ENCODE data around the gene DOCK9. TPM values are rescaled to one million over a fixed set of nuclear protein-coding genes. Genes with fewer than 3 reads are reported as not detected.

DOCK9 gene
- total and polyA plus RNA-seq, 2 donors from 2014 or later: 14.0 to 125 TPM

DNA sequence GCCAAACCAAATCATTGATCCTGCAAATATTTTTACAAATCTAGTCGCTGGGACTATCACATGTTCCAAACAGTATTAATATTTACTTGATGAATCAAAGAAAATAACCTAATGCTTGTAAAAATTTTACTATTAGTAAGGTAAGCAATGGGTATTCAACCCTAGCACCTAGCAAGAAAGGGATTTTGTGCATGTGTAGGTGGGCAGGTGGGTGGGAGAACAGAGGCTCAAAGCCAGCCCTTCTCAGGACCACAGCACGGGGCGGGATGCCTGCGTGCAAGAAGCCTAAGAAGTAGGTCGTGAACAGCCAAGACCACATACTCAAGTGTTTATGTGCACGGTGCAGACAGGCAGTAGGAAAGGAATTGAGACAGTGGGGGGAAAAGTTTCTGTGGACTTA is 26.6 kb downstream of the DOCK9 start:
- Histone ChIP-seq H3K4me1 (ENCODE audit: control insufficient read depth in 2 of 3, insufficient read depth in 2 of 3, low read depth in 1 of 3, low read length in 3 of 3) (no peaks in the 10 kb centered on the region), H3K4me3 (ENCODE audit: low read length in 3 of 3) (no peak overlapping the region), H3K9ac (ENCODE audit: low read length in 3 of 3) (no peak overlapping the region), H3K27me3 (ENCODE audit: control insufficient read depth, insufficient read depth, low read length) (no peaks in the 10 kb centered on the region), H3K36me3 (ENCODE audit: control insufficient read depth in 2 of 3, insufficient read depth in 3 of 3, low read length in 3 of 3) (no peaks in the 10 kb centered on the region), H3K9me3 (ENCODE audit: control insufficient read depth in 2 of 3, insufficient read depth in 1 of 3, low read length in 3 of 3) (no peaks in the 10 kb centered on the region), H3K27ac (ENCODE audit: low read depth in 2 of 2, low read length in 2 of 2) (no peak overlapping the region)
- FAIRE-seq (no peak), DNase-seq (no peak)
- TF ChIP-seq, protein P1, sequence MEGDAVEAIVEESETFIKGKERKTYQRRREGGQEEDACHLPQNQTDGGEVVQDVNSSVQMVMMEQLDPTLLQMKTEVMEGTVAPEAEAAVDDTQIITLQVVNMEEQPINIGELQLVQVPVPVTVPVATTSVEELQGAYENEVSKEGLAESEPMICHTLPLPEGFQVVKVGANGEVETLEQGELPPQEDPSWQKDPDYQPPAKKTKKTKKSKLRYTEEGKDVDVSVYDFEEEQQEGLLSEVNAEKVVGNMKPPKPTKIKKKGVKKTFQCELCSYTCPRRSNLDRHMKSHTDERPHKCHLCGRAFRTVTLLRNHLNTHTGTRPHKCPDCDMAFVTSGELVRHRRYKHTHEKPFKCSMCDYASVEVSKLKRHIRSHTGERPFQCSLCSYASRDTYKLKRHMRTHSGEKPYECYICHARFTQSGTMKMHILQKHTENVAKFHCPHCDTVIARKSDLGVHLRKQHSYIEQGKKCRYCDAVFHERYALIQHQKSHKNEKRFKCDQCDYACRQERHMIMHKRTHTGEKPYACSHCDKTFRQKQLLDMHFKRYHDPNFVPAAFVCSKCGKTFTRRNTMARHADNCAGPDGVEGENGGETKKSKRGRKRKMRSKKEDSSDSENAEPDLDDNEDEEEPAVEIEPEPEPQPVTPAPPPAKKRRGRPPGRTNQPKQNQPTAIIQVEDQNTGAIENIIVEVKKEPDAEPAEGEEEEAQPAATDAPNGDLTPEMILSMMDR (IDR thresholded peaks at IDR 0.05; ENCODE audit: borderline replicate concordance, extremely low read depth, insufficient read depth): no peak
- intact Hi-C loops (cut with DNase I): no loop called here

DNA sequence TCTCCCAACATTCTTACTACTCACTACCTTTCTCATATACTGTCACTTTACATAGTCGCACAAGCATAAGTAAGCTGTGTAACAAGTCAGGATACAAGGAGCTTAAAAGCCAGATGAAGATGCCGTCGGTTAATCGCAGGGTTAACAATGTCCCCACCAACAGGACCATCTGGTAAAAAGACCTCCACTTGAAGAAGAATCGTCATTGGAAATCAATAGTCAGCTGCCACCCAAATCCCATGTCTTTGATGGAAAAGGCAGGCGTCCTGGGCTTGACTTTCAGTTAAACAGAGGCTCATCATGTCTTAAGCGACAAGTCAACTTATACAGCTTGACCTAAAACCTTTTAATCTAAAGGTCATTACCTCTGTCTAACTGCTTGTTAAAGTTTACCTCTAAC is 27.2 kb downstream of the DOCK9 start:
- DNase-seq (no peak), FAIRE-seq (no peak)
- Histone ChIP-seq H3K4me1 (ENCODE audit: control insufficient read depth in 2 of 3, insufficient read depth in 2 of 3, low read depth in 1 of 3, low read length in 3 of 3) (no peaks in the 10 kb centered on the region), H3K9me3 (ENCODE audit: control insufficient read depth in 2 of 3, insufficient read depth in 1 of 3, low read length in 3 of 3) (no peaks in the 10 kb centered on the region), H3K9ac (ENCODE audit: low read length in 3 of 3) (no peak overlapping the region), H3K27me3 (ENCODE audit: control insufficient read depth, insufficient read depth, low read length) (no peaks in the 10 kb centered on the region), H3K27ac (ENCODE audit: low read depth in 2 of 2, low read length in 2 of 2) (no peak overlapping the region), H3K4me3 (ENCODE audit: low read length in 3 of 3) (no peak overlapping the region), H3K36me3 (ENCODE audit: control insufficient read depth in 2 of 3, insufficient read depth in 3 of 3, low read length in 3 of 3) (no peaks in the 10 kb centered on the region)
- intact Hi-C loops (cut with DNase I): no loop called here
- TF ChIP-seq, protein P1 (IDR thresholded peaks at IDR 0.05; ENCODE audit: borderline replicate concordance, extremely low read depth, insufficient read depth): no peak

DNA sequence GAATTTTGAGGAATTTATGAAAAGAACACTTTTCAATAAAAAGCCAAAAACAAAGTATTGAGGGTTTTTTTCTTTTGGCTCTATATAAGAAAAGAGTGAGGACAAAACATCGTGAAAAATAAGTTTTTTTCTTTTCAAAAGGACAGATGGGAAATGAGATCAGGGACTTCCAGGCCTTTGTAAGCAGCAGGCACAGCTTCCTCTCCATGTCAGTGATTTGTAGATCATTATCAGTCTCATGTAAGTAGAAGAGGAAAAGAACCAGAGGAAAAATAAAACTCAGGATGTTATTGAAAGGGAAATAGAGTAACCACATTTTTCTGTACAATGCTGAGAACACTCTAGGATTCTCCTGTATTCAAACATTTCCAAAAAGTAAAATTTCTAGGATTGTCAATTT is 29.9 kb downstream of the DOCK9 start:
- Histone ChIP-seq H3K27me3 (ENCODE audit: control insufficient read depth, insufficient read depth, low read length) (no peaks in the 10 kb centered on the region), H3K4me1 (ENCODE audit: control insufficient read depth in 2 of 3, insufficient read depth in 2 of 3, low read depth in 1 of 3, low read length in 3 of 3) (no peaks in the 10 kb centered on the region), H3K9me3 (ENCODE audit: control insufficient read depth in 2 of 3, insufficient read depth in 1 of 3, low read length in 3 of 3) (no peaks in the 10 kb centered on the region), H3K36me3 (ENCODE audit: control insufficient read depth in 2 of 3, insufficient read depth in 3 of 3, low read length in 3 of 3) (no peaks in the 10 kb centered on the region), H3K4me3 (ENCODE audit: low read length in 3 of 3) (no peak overlapping the region), H3K27ac (ENCODE audit: low read depth in 2 of 2, low read length in 2 of 2) (no peak overlapping the region), H3K9ac (ENCODE audit: low read length in 3 of 3) (no peak overlapping the region)
- TF ChIP-seq, protein P1 (IDR thresholded peaks at IDR 0.05; ENCODE audit: borderline replicate concordance, extremely low read depth, insufficient read depth): no peak
- DNase-seq: no peak
- intact Hi-C loops (cut with DNase I): no loop called here
- no peak for FAIRE-seq

Measured in kidney (tissue), 14 donors.